ENCODE results near the gene SLC24A5.
A peak's percentile ranks its signal among the peaks of the same experiment; 100 is the strongest.

Gene SLC24A5

GRCh38 chr15:48177766-48178647, 57.2 kb downstream of the SLC24A5 start, which contains the start of gene MYEF2:
Gene MYEF2, minus strand, starts transcription at chr15:48178295. Its CDS starts 58 bp downstream, at chr15:48178237.
- H3K4me3 ChIP-seq (ENCODE audit: low read length): peak within 1 kb of the TSS; percentile 58
- DNase-seq (ENCODE audit: low read depth, low spot score): peak; percentile 76

- H3K4me3 ChIP-seq (ENCODE audit: low read length): peak overlapping the region; percentile 58
- DNase-seq (ENCODE audit: low read depth, low spot score): no peak
These were observed 57.8 kb downstream of the SLC24A5 start for GRCh38 chr15:48178648-48178931.

- DNase-seq (ENCODE audit: low read depth, low spot score): no peak
- no peak overlapping the region for H3K4me3 ChIP-seq (ENCODE audit: low read length)
These were observed 62.0 kb downstream of the SLC24A5 start for GRCh38 chr15:48182749-48183148.

GRCh38 chr15:48185529-48185928, 64.7 kb downstream of the SLC24A5 start:
- H3K4me3 ChIP-seq (ENCODE audit: low read length): no peak overlapping the region
- DNase-seq (ENCODE audit: low read depth, low spot score): no peak

GRCh38 chr15:48186271-48186670, 65.5 kb downstream of the SLC24A5 start:
- no peak for DNase-seq (ENCODE audit: low read depth, low spot score)
- H3K4me3 ChIP-seq (ENCODE audit: low read length): no peak overlapping the region

- H3K4me3 ChIP-seq (ENCODE audit: low read length): no peak overlapping the region
- DNase-seq (ENCODE audit: low read depth, low spot score): peak; percentile 46
These were observed 70.3 kb downstream of the SLC24A5 start for GRCh38 chr15:48190932-48191573.

- no peak within 1 kb of the TSS for H3K4me3 ChIP-seq (ENCODE audit: low read length)
These were observed 70.9 kb downstream of the SLC24A5 start, which contains the start of gene CTXN2 for GRCh38 chr15:48191574-48192225. Gene CTXN2, plus strand, starts transcription at chr15:48191665. Its CDS starts 9,636 bp downstream, at chr15:48201301.

More at GRCh38 chr15:48191574-48192225, 70.9 kb downstream of the SLC24A5 start, which contains the start of gene CTXN2:
- DNase-seq (ENCODE audit: low read depth, low spot score): no peak

Measured in Jurkat, Clone E6-1 (cell line).